Trophoblast cell (in vitro differentiated cells and primary cell): Measurements from ENCODE around the gene WDR76.
"Not testable (repeated sequence)": the region's sequence is repeated elsewhere in the genome, so short reads cannot be mapped to it uniquely, and the experiment has no call there.

Experiments
- DNase-seq, 2 donors: peaks; one replicate each; pipeline ENCODE4 v3.0.0-alpha.2; 2016
- H2AFZ ChIP-seq: 2 replicates; pipeline ENCODE4 v1.6.1; 2013; ENCODE audit warnings: low read length, moderate library complexity, mild to moderate bottlenecking; ENCODE audit not compliant: insufficient read depth, poor library complexity
- H2AK5ac ChIP-seq: 2 replicates; pipeline ENCODE4 v1.6.1; 2013; ENCODE audit warnings: mild to moderate bottlenecking, low read length
- H2BK120ac ChIP-seq: 2 replicates; pipeline ENCODE4 v1.6.1; 2013; ENCODE audit warnings: low read length, mild to moderate bottlenecking, moderate library complexity; ENCODE audit not compliant: insufficient read depth, poor library complexity
- H2BK12ac ChIP-seq: 2 replicates; pipeline ENCODE4 v1.6.1; 2013; ENCODE audit warnings: mild to moderate bottlenecking, low read length, moderate library complexity
- H2BK5ac ChIP-seq: 2 replicates; pipeline ENCODE4 v1.6.1; 2013; ENCODE audit warnings: low read length, low read depth, moderate library complexity, mild to moderate bottlenecking; ENCODE audit not compliant: poor library complexity
- H3K14ac ChIP-seq: 2 replicates; pipeline ENCODE4 v1.6.1; 2013; ENCODE audit warnings: mild to moderate bottlenecking, low read length
- H3K18ac ChIP-seq: 2 replicates; pipeline ENCODE4 v1.6.1; 2013; ENCODE audit warnings: mild to moderate bottlenecking, low read length
- H3K23ac ChIP-seq: 2 replicates; pipeline ENCODE4 v1.6.1; 2013; ENCODE audit warnings: low read length
- H3K27ac ChIP-seq: 2 replicates; pipeline ENCODE4 v1.5.1; 2013; ENCODE audit warnings: low read depth, mild to moderate bottlenecking, inconsistent platforms, low read length, moderate library complexity
- H3K27me3 ChIP-seq: 2 replicates; pipeline ENCODE4 v1.6.1; 2013; ENCODE audit warnings: inconsistent platforms, mild to moderate bottlenecking, low read length, moderate library complexity; ENCODE audit not compliant: insufficient read depth
- H3K36me3 ChIP-seq, 2 experiments: 1 replicate in 1 of 2; 2 replicates in 1 of 2; pipeline ENCODE4 v1.6.1; 2013; ENCODE audit warnings: low read length in 2 of 2, mild to moderate bottlenecking in 2 of 2, moderate library complexity in 1 of 2; ENCODE audit not compliant: insufficient read depth in 2 of 2, control insufficient read depth in 1 of 2
- H3K4ac ChIP-seq: 2 replicates; pipeline ENCODE4 v1.6.1; 2013; ENCODE audit warnings: low read depth, mild to moderate bottlenecking, low read length, moderate library complexity
- H3K4me1 ChIP-seq, 2 experiments: 1 replicate in 1 of 2; 2 replicates in 1 of 2; pipeline ENCODE4 v1.6.1; 2013; ENCODE audit warnings: low read length in 2 of 2, mild to moderate bottlenecking in 2 of 2, moderate library complexity in 1 of 2; ENCODE audit not compliant: insufficient read depth in 2 of 2, control insufficient read depth in 1 of 2
- H3K4me2 ChIP-seq: 2 replicates; pipeline ENCODE4 v1.6.1; 2013; ENCODE audit warnings: inconsistent platforms, mild to moderate bottlenecking, low read length, moderate library complexity
- H3K4me3 ChIP-seq: 2 replicates; pipeline ENCODE4 v1.5.1; 2013; ENCODE audit warnings: mild to moderate bottlenecking, low read depth, low read length, inconsistent platforms
- H3K79me1 ChIP-seq: one replicate; pipeline ENCODE4 v1.6.1; 2013; ENCODE audit warnings: low read length
- H3K79me2 ChIP-seq: 2 replicates; pipeline ENCODE4 v1.6.1; 2013; ENCODE audit warnings: low read length, mild to moderate bottlenecking; ENCODE audit not compliant: control insufficient read depth, insufficient read depth, poor library complexity
- H3K9ac ChIP-seq: 2 replicates; pipeline ENCODE4 v1.6.1; 2013; ENCODE audit warnings: mild to moderate bottlenecking, low read length
- H3K9me3 ChIP-seq: 2 replicates; pipeline ENCODE4 v1.6.1; 2013; ENCODE audit warnings: low read depth, mild to moderate bottlenecking, control low read depth, inconsistent platforms, low read length; ENCODE audit not compliant: insufficient read depth
- H4K12ac ChIP-seq: 2 replicates; pipeline ENCODE4 v1.6.1; 2013; ENCODE audit warnings: low read depth, mild to moderate bottlenecking, low read length, moderate library complexity
- H4K8ac ChIP-seq: 2 replicates; pipeline ENCODE4 v1.6.1; 2013; ENCODE audit warnings: low read depth, mild to moderate bottlenecking, low read length, moderate library complexity
- H4K91ac ChIP-seq: one replicate; pipeline ENCODE4 v1.6.1; 2013; ENCODE audit warnings: low read depth, mild to moderate bottlenecking, low read length, moderate library complexity
- WGBS: extraction: QIAGEN DNeasy Blood & Tissue Kit; methylation state at CpG from one replicate; pipeline ENCODE4 v1.1.7; 2013; ENCODE audit warnings: missing lambda C conversion rate; ENCODE audit not compliant: insufficient read length, insufficient coverage; ENCODE audit errors: extremely low coverage; 5-methylcytosine and 5-hydroxymethylcytosine counted together

Gene WDR76

DNA sequence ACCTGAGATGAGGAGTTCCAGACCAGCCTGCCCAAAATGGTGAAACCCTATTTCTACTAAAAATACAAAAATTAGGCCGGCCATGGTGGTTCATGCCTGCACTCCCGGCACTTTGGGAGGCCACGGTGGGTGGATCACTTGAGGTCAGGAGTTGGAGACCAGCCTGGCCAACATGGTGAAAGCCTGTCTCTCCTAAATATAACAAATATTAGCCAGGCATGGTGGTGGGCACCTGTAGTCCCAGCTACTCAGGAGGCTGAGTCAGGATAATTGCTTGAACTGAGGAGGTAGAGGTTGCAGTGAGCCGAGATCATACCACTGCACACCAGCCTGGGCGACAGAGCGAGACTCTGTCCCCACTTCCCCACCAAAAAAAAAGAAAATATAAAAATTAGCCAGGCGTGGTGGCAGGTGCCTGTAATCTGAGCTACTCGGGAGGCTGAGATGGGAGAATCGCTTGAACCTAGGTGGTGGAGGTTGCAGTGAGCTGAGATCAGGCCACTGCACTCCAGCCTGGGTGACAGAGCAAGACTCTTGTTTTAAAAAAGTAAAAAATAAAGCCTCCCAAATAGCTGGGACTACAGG is 4.0 kb downstream of the WDR76 start:
- not testable (repeated sequence) for H3K4me1 ChIP-seq, H2BK12ac ChIP-seq, H2AK5ac ChIP-seq, H3K4me2 ChIP-seq, H4K91ac ChIP-seq, H4K12ac ChIP-seq, H2BK120ac ChIP-seq, H3K79me1 ChIP-seq, H3K79me2 ChIP-seq, H3K14ac ChIP-seq, H2BK5ac ChIP-seq, H4K8ac ChIP-seq, DNase-seq, H3K27ac ChIP-seq, H3K4ac ChIP-seq, H3K36me3 ChIP-seq, H3K9ac ChIP-seq, H3K18ac ChIP-seq, H3K23ac ChIP-seq, H2AFZ ChIP-seq, H3K9me3 ChIP-seq, H3K27me3 ChIP-seq, H3K4me3 ChIP-seq
- WGBS: no CpG with 5 or more reads among the region's 9 CpGs

DNA sequence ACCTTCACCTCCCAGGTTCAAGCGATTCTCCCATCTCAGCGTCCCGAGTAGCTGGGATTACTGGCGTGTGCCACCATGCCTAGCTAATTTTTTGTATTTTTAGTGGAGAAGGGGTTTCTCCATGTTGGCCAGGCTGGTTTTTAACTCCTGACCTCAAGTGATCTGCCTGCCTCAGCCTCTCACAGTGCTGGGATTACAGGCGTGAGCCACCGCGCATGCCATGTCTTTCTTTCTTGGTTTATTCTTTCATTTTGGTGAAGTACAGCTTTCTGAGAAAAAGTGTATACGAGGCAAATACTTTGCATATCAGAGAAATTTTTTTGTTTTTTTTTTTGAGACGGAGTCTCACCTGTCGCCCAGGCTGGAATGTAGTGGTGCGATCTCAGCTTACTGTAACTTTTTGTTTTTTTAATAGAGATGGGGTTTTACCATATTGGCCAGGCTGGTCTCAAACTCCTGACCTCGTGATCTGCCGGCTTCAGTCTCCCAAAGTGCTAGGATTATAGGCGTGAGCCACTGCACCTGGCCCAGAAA is 4.8 kb downstream of the WDR76 start:
- DNase-seq: peak in 1 of 2 donors; percentile 59
- not testable (repeated sequence) for H3K79me2 ChIP-seq, H2AFZ ChIP-seq, H4K8ac ChIP-seq, H4K12ac ChIP-seq, H3K4me2 ChIP-seq, H3K23ac ChIP-seq, H3K9me3 ChIP-seq, H3K4me1 ChIP-seq, H3K36me3 ChIP-seq, H3K79me1 ChIP-seq, H3K14ac ChIP-seq, H3K4me3 ChIP-seq, H2BK12ac ChIP-seq, H4K91ac ChIP-seq, H3K9ac ChIP-seq, H2BK5ac ChIP-seq, H2AK5ac ChIP-seq, H3K27me3 ChIP-seq, H3K27ac ChIP-seq, H2BK120ac ChIP-seq, H3K18ac ChIP-seq, H3K4ac ChIP-seq
- no CpG with 5 or more reads among the region's 14 CpGs for WGBS

GRCh38 chr15:43832485-43832884 is 5.7 kb downstream of the WDR76 start:
- H2BK12ac ChIP-seq, H2BK5ac ChIP-seq, H3K4me3 ChIP-seq, H3K79me2 ChIP-seq, H3K36me3 ChIP-seq, H3K14ac ChIP-seq, H3K4me1 ChIP-seq, H4K8ac ChIP-seq, H3K9me3 ChIP-seq, H3K27ac ChIP-seq, H3K9ac ChIP-seq, H4K12ac ChIP-seq, H3K27me3 ChIP-seq, H3K18ac ChIP-seq, DNase-seq, H2BK120ac ChIP-seq, H2AK5ac ChIP-seq, H3K4me2 ChIP-seq, H3K23ac ChIP-seq, H4K91ac ChIP-seq, H3K79me1 ChIP-seq, H2AFZ ChIP-seq, H3K4ac ChIP-seq: not testable (repeated sequence)
- no CpG with 5 or more reads among the region's 6 CpGs for WGBS

- no peaks in the 10 kb centered on the region for H3K9me3 ChIP-seq
- no peak overlapping the region for H3K9ac ChIP-seq
- H3K27me3 ChIP-seq: no peaks in the 10 kb centered on the region
- no peak overlapping the region for H3K23ac ChIP-seq
- H3K4me2 ChIP-seq: no peak overlapping the region
- no peaks in the 10 kb centered on the region for H3K79me1 ChIP-seq
- no peak overlapping the region for H4K91ac ChIP-seq
- no peak overlapping the region for H3K4me3 ChIP-seq
- no peak overlapping the region for H2BK12ac ChIP-seq
- no peak overlapping the region for H3K14ac ChIP-seq
- H2AK5ac ChIP-seq: no peak overlapping the region
- H2BK5ac ChIP-seq: no peak overlapping the region
- H3K27ac ChIP-seq: no peak overlapping the region
- H2AFZ ChIP-seq: no peak overlapping the region
- peaks cover 3 to 12% of the 10 kb centered on the region in 2 experiments for H3K36me3 ChIP-seq
- H2BK120ac ChIP-seq: no peak overlapping the region
- H4K8ac ChIP-seq: no peak overlapping the region
- H4K12ac ChIP-seq: no peak overlapping the region
- no peaks in the 10 kb centered on the region for H3K79me2 ChIP-seq
- H3K4ac ChIP-seq: no peak overlapping the region
- no peaks in the 10 kb centered on the region for H3K4me1 ChIP-seq
- DNase-seq: no peak
- H3K18ac ChIP-seq: no peak overlapping the region
Measured at GRCh38 chr15:43845421-43845820, 18.6 kb downstream of the WDR76 start.
